WTC11 (cell line): ENCODE results near the gene ERC1. TPM values are rescaled to one million over a fixed set of nuclear protein-coding genes. Genes with fewer than 3 reads are reported as not detected.

Experiments
- ATAC-seq: fragments of 200-7000 bp; cut with Tn5 transposase; 2 replicates; pipeline ENCODE4 v1.10.0; 2021; ENCODE audit warnings: mild to moderate bottlenecking, moderate library complexity
- CTCF ChIA-PET: fragments of 300-600 bp; sonication (Branson Sonifier 250); formaldehyde crosslinking; loops from one replicate; lab custom pipeline; 2021; ENCODE audit warnings: antibody characterized with exemption; lab: Charles Lee
- POLR2A ChIA-PET: fragments of 350-600 bp; sonication (Branson Sonifier 250); formaldehyde crosslinking; loops from one replicate; lab custom pipeline; 2021; ENCODE audit warnings: antibody characterized with exemption; lab: Charles Lee
- DNase-seq: peaks from one replicate; pipeline ENCODE4 v3.0.0; 2021; ENCODE audit warnings: low spot score
- H3K27ac Mint-ChIP-seq: 2 replicates; pipeline ENCODE4 v1.8.0; 2021; ENCODE audit warnings: mixed read lengths
- H3K27me3 Mint-ChIP-seq: 2 replicates; pipeline ENCODE4 v1.8.0; 2021; ENCODE audit warnings: low read depth, mild to moderate bottlenecking, moderate library complexity, mixed read lengths
- H3K36me3 Mint-ChIP-seq: 2 replicates; pipeline ENCODE4 v1.8.0; 2021; ENCODE audit warnings: mixed read lengths
- H3K4me1 Mint-ChIP-seq: 2 replicates; pipeline ENCODE4 v1.8.0; 2022; ENCODE audit warnings: mixed read lengths
- H3K4me3 Mint-ChIP-seq: 2 replicates; pipeline ENCODE4 v1.8.0; 2021; ENCODE audit warnings: mild to moderate bottlenecking, moderate library complexity, mixed read lengths
- H3K9me3 Mint-ChIP-seq: 2 replicates; pipeline ENCODE4 v1.8.0; 2021; ENCODE audit warnings: mixed read lengths
- CREB1 ChIP-seq: sonication (generic); formaldehyde crosslinking; IDR thresholded peaks from 2 replicates; pipeline ENCODE4 v1.8.0; 2023; ENCODE audit warnings: mild to moderate bottlenecking, missing genetic modification reagents
- ELF4 ChIP-seq: sonication (generic); formaldehyde crosslinking; IDR thresholded peaks from 2 replicates; pipeline ENCODE4 v1.8.1; 2022; ENCODE audit warnings: low read depth, mild to moderate bottlenecking, moderate library complexity, missing genetic modification reagents
- EMX1 ChIP-seq: fragments of 250-450 bp; sonication (Bioruptor Pico); IDR thresholded peaks from 2 replicates; pipeline ENCODE4 v1.8.0; 2021; ENCODE audit warnings: mild to moderate bottlenecking
- IRF2 ChIP-seq: sonication (generic); formaldehyde crosslinking; IDR thresholded peaks from 2 replicates; pipeline ENCODE4 v1.8.0; 2022; ENCODE audit warnings: low read depth, missing genetic modification reagents, borderline replicate concordance
- PREB ChIP-seq: sonication (generic); formaldehyde crosslinking; IDR thresholded peaks from 2 replicates; pipeline ENCODE4 v1.8.1; 2022; ENCODE audit warnings: mild to moderate bottlenecking, missing genetic modification reagents, moderate library complexity, borderline replicate concordance
- SP1 ChIP-seq: sonication (generic); formaldehyde crosslinking; conservative IDR thresholded peaks from 2 replicates; pipeline ENCODE4 v1.8.1; 2022; ENCODE audit warnings: missing genetic modification reagents
- TCF7 ChIP-seq: sonication (generic); formaldehyde crosslinking; IDR thresholded peaks from 2 replicates; pipeline ENCODE4 v1.8.0; 2022; ENCODE audit warnings: mild to moderate bottlenecking, low read depth, missing genetic modification reagents, moderate library complexity
- ZNF512 ChIP-seq: sonication (generic); formaldehyde crosslinking; IDR thresholded peaks from 2 replicates; pipeline ENCODE4 v1.8.1; 2022; ENCODE audit warnings: missing genetic modification reagents, borderline replicate concordance
- total RNA-seq: library from RNA; stranded (reverse); gene quantifications from 3 replicates; pipeline ENCODE4 v1.2.3, GENCODE V29; 2021
- TF ChIP-seq, protein P1 (sequence below): sonication (generic); formaldehyde crosslinking; IDR thresholded peaks from 2 replicates; pipeline ENCODE4 v1.8.1; 2022; ENCODE audit warnings: low read depth, missing genetic modification reagents, borderline replicate concordance
- TF ChIP-seq, protein P2 (sequence below): sonication (generic); formaldehyde crosslinking; IDR thresholded peaks from 2 replicates; pipeline ENCODE4 v1.8.1; 2023; ENCODE audit warnings: mild to moderate bottlenecking, missing genetic modification reagents, borderline replicate concordance
- TF ChIP-seq, protein P3 (sequence below): fragments of 250-450 bp; sonication (Bioruptor Pico); IDR thresholded peaks from 2 replicates; pipeline ENCODE4 v1.8.0; 2021; ENCODE audit warnings: mild to moderate bottlenecking

Gene ERC1
- total RNA-seq, 1 experiment from 2014 or later = 47.5 TPM

- H3K27me3 Mint-ChIP-seq = no peaks in the 10 kb centered on the region
- ATAC-seq = no peak
- CTCF ChIA-PET = interaction anchor here (0.5 to 1.0 kb wide), 2 partner anchors 137 to 231 kb away, joined by 3 to 4 read pairs; no protein-coding TSS in a partner anchor
- no peak for DNase-seq
- H3K27ac Mint-ChIP-seq = no peak overlapping the region
- H3K36me3 Mint-ChIP-seq = no peaks in the 10 kb centered on the region
- no peaks in the 10 kb centered on the region for H3K9me3 Mint-ChIP-seq
- TF ChIP-seq, protein P1, sequence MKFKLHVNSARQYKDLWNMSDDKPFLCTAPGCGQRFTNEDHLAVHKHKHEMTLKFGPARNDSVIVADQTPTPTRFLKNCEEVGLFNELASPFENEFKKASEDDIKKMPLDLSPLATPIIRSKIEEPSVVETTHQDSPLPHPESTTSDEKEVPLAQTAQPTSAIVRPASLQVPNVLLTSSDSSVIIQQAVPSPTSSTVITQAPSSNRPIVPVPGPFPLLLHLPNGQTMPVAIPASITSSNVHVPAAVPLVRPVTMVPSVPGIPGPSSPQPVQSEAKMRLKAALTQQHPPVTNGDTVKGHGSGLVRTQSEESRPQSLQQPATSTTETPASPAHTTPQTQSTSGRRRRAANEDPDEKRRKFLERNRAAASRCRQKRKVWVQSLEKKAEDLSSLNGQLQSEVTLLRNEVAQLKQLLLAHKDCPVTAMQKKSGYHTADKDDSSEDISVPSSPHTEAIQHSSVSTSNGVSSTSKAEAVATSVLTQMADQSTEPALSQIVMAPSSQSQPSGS (CRISPR knock-in tag) = no peak
- no peak for TF ChIP-seq ZNF512 (CRISPR knock-in tag)
- peaks cover 9% of the 10 kb centered on the region for H3K4me1 Mint-ChIP-seq
- POLR2A ChIA-PET = no interaction called here
- H3K4me3 Mint-ChIP-seq = no peak overlapping the region
Observed at GRCh38 chr12:1348606-1349005, 357.6 kb downstream of the ERC1 start.

DNA sequence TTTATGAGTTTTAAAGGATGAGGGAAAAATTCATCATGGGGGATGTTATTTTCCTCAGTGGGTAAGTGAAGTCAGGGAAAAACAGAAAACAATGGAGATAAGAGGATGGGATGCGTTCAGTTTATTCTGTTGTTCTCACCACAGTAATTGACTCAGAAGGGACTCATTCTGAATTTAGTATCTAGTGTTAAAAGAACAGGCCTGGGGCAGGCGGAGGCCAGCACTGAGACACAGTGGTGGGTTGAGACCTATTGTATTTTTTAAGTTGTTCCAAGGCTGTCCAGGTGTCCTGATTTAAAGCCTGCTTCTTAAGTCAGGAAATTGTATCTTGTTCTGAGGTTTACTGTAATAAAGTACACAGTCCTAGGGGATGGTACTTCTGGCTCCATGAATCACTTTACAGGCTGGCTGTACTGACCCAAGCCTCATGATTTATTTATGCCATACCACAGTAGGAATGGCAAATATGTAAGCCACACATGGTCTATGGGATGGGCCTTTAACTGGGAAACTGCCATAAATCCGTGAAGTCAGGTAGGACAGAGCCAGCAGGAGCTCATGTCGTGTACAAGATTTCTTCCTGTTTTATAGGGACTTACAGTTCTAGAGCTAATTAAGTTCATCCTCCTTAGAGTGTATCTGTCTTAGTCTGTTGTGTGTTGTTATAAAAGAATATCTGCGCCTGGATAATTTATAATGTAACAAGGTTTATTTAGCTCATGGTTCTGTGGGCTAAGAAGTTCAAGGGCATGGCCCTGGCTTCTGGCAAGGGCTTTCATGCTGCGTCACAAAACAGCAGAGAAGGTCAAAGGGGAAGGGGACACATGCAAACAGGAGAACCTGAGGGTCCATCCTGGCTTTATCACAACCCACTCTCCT lies 359.3 kb downstream of the ERC1 start:
- CTCF ChIA-PET = interaction anchor here (0.7 to 1.1 kb wide), 2 partner anchors 232 to 279 kb away, joined by 3 read pairs; partner anchors contain the start of gene WNT5B
- H3K27me3 Mint-ChIP-seq = no peaks in the 10 kb centered on the region
- POLR2A ChIA-PET = interaction anchor here (0.7 kb wide), 1 partner anchor 366 kb away, joined by 5 read pairs; no protein-coding TSS in a partner anchor
- ATAC-seq = no peak
- no peaks in the 10 kb centered on the region for H3K36me3 Mint-ChIP-seq
- H3K9me3 Mint-ChIP-seq = no peaks in the 10 kb centered on the region
- no peak overlapping the region for H3K27ac Mint-ChIP-seq
- TF ChIP-seq, protein P2, sequence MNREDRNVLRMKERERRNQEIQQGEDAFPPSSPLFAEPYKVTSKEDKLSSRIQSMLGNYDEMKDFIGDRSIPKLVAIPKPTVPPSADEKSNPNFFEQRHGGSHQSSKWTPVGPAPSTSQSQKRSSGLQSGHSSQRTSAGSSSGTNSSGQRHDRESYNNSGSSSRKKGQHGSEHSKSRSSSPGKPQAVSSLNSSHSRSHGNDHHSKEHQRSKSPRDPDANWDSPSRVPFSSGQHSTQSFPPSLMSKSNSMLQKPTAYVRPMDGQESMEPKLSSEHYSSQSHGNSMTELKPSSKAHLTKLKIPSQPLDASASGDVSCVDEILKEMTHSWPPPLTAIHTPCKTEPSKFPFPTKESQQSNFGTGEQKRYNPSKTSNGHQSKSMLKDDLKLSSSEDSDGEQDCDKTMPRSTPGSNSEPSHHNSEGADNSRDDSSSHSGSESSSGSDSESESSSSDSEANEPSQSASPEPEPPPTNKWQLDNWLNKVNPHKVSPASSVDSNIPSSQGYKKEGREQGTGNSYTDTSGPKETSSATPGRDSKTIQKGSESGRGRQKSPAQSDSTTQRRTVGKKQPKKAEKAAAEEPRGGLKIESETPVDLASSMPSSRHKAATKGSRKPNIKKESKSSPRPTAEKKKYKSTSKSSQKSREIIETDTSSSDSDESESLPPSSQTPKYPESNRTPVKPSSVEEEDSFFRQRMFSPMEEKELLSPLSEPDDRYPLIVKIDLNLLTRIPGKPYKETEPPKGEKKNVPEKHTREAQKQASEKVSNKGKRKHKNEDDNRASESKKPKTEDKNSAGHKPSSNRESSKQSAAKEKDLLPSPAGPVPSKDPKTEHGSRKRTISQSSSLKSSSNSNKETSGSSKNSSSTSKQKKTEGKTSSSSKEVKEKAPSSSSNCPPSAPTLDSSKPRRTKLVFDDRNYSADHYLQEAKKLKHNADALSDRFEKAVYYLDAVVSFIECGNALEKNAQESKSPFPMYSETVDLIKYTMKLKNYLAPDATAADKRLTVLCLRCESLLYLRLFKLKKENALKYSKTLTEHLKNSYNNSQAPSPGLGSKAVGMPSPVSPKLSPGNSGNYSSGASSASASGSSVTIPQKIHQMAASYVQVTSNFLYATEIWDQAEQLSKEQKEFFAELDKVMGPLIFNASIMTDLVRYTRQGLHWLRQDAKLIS (CRISPR knock-in tag) = no peak
- TF ChIP-seq CREB1 (CRISPR knock-in tag) = no peak
- no peak for TF ChIP-seq EMX1 (CRISPR knock-in tag)
- no peak for TF ChIP-seq ELF4
- no peak for TF ChIP-seq IRF2 (CRISPR knock-in tag)
- TF ChIP-seq PREB (CRISPR knock-in tag) = no peak
- no peak for TF ChIP-seq SP1 (CRISPR knock-in tag)
- no peak for TF ChIP-seq TCF7
- TF ChIP-seq, protein P3, sequence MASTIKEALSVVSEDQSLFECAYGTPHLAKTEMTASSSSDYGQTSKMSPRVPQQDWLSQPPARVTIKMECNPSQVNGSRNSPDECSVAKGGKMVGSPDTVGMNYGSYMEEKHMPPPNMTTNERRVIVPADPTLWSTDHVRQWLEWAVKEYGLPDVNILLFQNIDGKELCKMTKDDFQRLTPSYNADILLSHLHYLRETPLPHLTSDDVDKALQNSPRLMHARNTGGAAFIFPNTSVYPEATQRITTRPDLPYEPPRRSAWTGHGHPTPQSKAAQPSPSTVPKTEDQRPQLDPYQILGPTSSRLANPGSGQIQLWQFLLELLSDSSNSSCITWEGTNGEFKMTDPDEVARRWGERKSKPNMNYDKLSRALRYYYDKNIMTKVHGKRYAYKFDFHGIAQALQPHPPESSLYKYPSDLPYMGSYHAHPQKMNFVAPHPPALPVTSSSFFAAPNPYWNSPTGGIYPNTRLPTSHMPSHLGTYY (CRISPR knock-in tag) = no peak
- no peak for DNase-seq
- no peak overlapping the region for H3K4me3 Mint-ChIP-seq
- H3K4me1 Mint-ChIP-seq = peaks cover 10% of the 10 kb centered on the region
